ENCODE measurements around the gene KCNAB1.

GRCh38 chr3:156433910-156434309, 313.5 kb downstream of the KCNAB1 start:
- TF ChIP-seq CTCF (IDR thresholded peaks at IDR 0.05) (no peak), POLR2A (IDR thresholded peaks at IDR 0.05) (no peak)

Measured in lower leg skin (tissue), 3 donors.